SK-N-SH (cell line): ENCODE data around the gene KRCC1. TPM values are rescaled to one million over a fixed set of nuclear protein-coding genes. Genes with fewer than 3 reads are reported as not detected.
A peak's percentile ranks its signal among the peaks of the same experiment; 100 is the strongest.
"Not testable (repeated sequence)": the region's sequence is repeated elsewhere in the genome, so short reads cannot be mapped to it uniquely, and the experiment has no call there.

Experiments
- CTCF ChIA-PET: fragments of 300-600, 350-600 bp; formaldehyde crosslinking; extraction: SDS; loops from one replicate; lab custom pipeline; 2021; lab: Yijun Ruan, JAX
- POLR2A ChIA-PET: fragments of 350-600 bp; sonication (Branson Sonifier 250); formaldehyde crosslinking; extraction: SDS; loops from one replicate; lab custom pipeline; 2020; ENCODE audit warnings: antibody characterized with exemption, inconsistent platforms; lab: Yijun Ruan, JAX
- DNase-seq: peaks from one replicate; pipeline ENCODE4 v3.0.0; 2012
- H2AFZ ChIP-seq: fragments of 200-600 bp; sonication (generic); 2 replicates; pipeline ENCODE4 v1.8.1; 2016; ENCODE audit warnings: antibody characterized with exemption, mild to moderate bottlenecking, low read depth
- H3F3A ChIP-seq: fragments of 200-600 bp; sonication (generic); replicated peaks from 2 replicates; pipeline ENCODE3; 2016; ENCODE audit warnings: antibody characterized with exemption, mild to moderate bottlenecking; ENCODE audit not compliant: insufficient read depth
- H3K27ac ChIP-seq, 2 experiments: fragments of 200-500 bp in 1 of 2; fragments of 200-600 bp in 1 of 2; sonication (Bioruptor generic) in 1 of 2; sonication (generic), shearing (Covaris generic) in 1 of 2; 2 replicates each; pipeline versions ENCODE4 v1.5.1 to v1.6.1; 2014 to 2016; ENCODE audit warnings: low read depth in 2 of 2, inconsistent platforms in 1 of 2, low read length in 1 of 2, mild to moderate bottlenecking in 1 of 2, mixed read lengths in 1 of 2
- H3K27me3 ChIP-seq: fragments of 200-600 bp; sonication (generic), shearing (Covaris generic); 2 replicates; pipeline ENCODE4 v1.6.1; 2016; ENCODE audit warnings: mixed run types; ENCODE audit not compliant: insufficient read depth
- H3K36me3 ChIP-seq, 2 experiments: fragments of 200-500 bp in 1 of 2; fragments of 200-600 bp in 1 of 2; sonication (Bioruptor generic) in 1 of 2; sonication (generic) in 1 of 2; replicated peaks in 1 of 2; 2 replicates each; pipeline versions ENCODE3 to v1.5.1; 2014 to 2016; ENCODE audit warnings: low read length in 1 of 2, mild to moderate bottlenecking in 1 of 2; ENCODE audit not compliant: insufficient read depth in 2 of 2, control insufficient read depth in 1 of 2
- H3K4me1 ChIP-seq, 2 experiments: fragments of 200-500 bp in 1 of 2; fragments of 200-600 bp in 1 of 2; sonication (Bioruptor generic) in 1 of 2; sonication (generic), shearing (Covaris generic) in 1 of 2; 2 replicates each; pipeline versions ENCODE4 v1.5.1 to v1.6.1; 2014 to 2016; ENCODE audit warnings: low read depth in 1 of 2, low read length in 1 of 2, mixed run types in 1 of 2; ENCODE audit not compliant: insufficient read depth in 2 of 2, control insufficient read depth in 1 of 2
- H3K4me2 ChIP-seq: fragments of 200-600 bp; sonication (generic), shearing (Covaris generic); 2 replicates; pipeline ENCODE4 v1.6.1; 2017; ENCODE audit warnings: mixed run types
- H3K4me3 ChIP-seq, 2 experiments: fragments of 200-500 bp in 1 of 2; fragments of 200-600 bp in 1 of 2; sonication (Bioruptor generic) in 1 of 2; sonication (generic), shearing (Covaris generic) in 1 of 2; 2 replicates each; pipeline versions ENCODE4 v1.5.1 to v1.8.1; 2014 to 2016; ENCODE audit warnings: low read depth in 2 of 2, inconsistent platforms in 1 of 2, low read length in 1 of 2, mild to moderate bottlenecking in 1 of 2, mixed read lengths in 1 of 2, moderate library complexity in 1 of 2
- H3K79me2 ChIP-seq: fragments of 200-600 bp; sonication (generic); 2 replicates; pipeline ENCODE4 v1.8.1; 2017; ENCODE audit warnings: mild to moderate bottlenecking; ENCODE audit not compliant: insufficient read depth
- H3K9ac ChIP-seq: fragments of 200-600 bp; sonication (generic); 2 replicates; pipeline ENCODE4 v1.6.1; 2017; ENCODE audit warnings: mixed run types
- H3K9me2 ChIP-seq: fragments of 200-600 bp; sonication (generic); 2 replicates; pipeline ENCODE4 v1.6.1; 2017; ENCODE audit warnings: mixed run types
- H3K9me3 ChIP-seq: fragments of 200-600 bp; sonication (generic); 2 replicates; pipeline ENCODE4 v1.6.1; 2017; ENCODE audit warnings: mixed run types, mild to moderate bottlenecking, moderate library complexity
- H4K20me1 ChIP-seq: fragments of 200-600 bp; sonication (generic); 2 replicates; pipeline ENCODE4 v1.6.1; 2017; ENCODE audit warnings: mild to moderate bottlenecking, mixed run types; ENCODE audit not compliant: insufficient read depth
- CHD2 ChIP-seq: fragments of 150-350 bp; IDR thresholded peaks from 2 replicates; pipeline ENCODE4 v1.6.1; 2018; ENCODE audit warnings: low read length; ENCODE audit not compliant: partially characterized antibody
- RAD21 ChIP-seq: IDR thresholded peaks from 2 replicates; pipeline ENCODE4 v1.6.1; 2012; ENCODE audit warnings: mild to moderate bottlenecking, low read length
- RCOR1 ChIP-seq: fragments of 150-350 bp; IDR thresholded peaks from 2 replicates; pipeline ENCODE4 v1.6.1; 2017; ENCODE audit warnings: antibody characterized with exemption, low read length
- SMC3 ChIP-seq: IDR thresholded peaks from 2 replicates; pipeline ENCODE4 v1.6.1; 2012; ENCODE audit warnings: low read depth, low read length, improper control_type of control experiment
- WGBS: methylation state at CpG from one replicate; pipeline ENCODE4 v1.1.6; 2017; ENCODE audit warnings: low lambda C conversion rate; 5-methylcytosine and 5-hydroxymethylcytosine counted together
- polyA plus RNA-seq, 3 experiments: library from polyadenylated mRNA; depleted of rRNA; stranded (reverse); fragments of >200 nt; gene quantifications; 2 replicates each; pipeline ENCODE4 v1.2.3, GENCODE V29; 2012
- TF ChIP-seq, protein P1 (sequence below): IDR thresholded peaks from 2 replicates; pipeline ENCODE4 v1.4.0; 2012; ENCODE audit warnings: low read depth, borderline replicate concordance
- TF ChIP-seq, protein P2 (sequence below): IDR thresholded peaks from 2 replicates; pipeline ENCODE4; 2012
- TF ChIP-seq, protein P3 (sequence below): fragments of 150-350 bp; IDR thresholded peaks from 2 replicates; pipeline ENCODE4 v1.6.1; 2017; ENCODE audit warnings: antibody characterized with exemption, low read length, low read depth, borderline replicate concordance

The KRCC1 gene
- polyA plus RNA-seq, 1 of the 3 experiments (the other 2 are of a cell fraction) = 10.7 TPM

DNA sequence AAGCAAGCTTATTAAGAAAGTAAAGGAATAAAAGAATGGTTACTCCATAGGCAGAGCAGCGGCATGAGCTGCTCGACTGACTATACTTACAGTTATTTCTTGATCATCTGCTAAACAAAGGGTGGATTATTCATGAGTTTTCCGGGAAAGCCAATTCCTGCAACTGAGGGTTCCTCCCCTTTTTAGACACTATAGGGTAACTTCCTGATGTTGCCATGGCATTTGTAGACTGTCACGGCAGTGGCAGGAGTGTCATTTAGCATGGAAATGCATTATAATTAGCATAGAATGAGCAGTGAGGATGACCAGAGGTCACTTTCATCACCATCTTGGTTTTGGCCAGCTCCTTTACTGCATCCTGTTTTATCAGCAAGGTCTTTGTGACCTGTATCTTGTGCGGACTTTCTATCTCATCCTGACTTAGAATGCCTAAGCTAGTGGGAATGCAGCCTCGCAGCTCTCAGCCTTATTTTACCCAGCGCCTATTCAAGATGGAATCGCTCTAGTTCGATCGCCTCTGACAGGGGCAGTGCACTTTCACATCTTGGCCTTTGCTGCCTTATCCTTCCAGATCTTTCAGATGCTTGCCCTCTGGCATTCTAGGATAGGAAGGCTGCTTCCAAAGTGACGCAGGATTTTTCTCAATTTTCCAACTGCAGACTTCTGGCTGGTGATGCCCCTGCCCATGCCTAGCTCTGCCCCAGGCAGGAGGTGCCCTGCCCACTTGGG is 37.3 kb downstream of the KRCC1 start:
- CTCF ChIA-PET = interaction anchor here (1.3 kb wide), 2 partner anchors 16 to 17 kb away, joined by 3 to 7 read pairs; no protein-coding TSS in a partner anchor
- 94% methylated on average over 11 of the region's 11 CpGs for WGBS
- not testable (repeated sequence) for H3K4me2 ChIP-seq, H3K79me2 ChIP-seq, H4K20me1 ChIP-seq, H3K27ac ChIP-seq, H3K9me3 ChIP-seq, H3K9me2 ChIP-seq, DNase-seq, H3K9ac ChIP-seq, H3K4me1 ChIP-seq, H3K27me3 ChIP-seq, H3F3A ChIP-seq, H2AFZ ChIP-seq, H3K4me3 ChIP-seq, H3K36me3 ChIP-seq
- POLR2A ChIA-PET = interaction anchor here (1.3 kb wide), 1 partner anchor 36 kb away, joined by 3 read pairs; no protein-coding TSS in a partner anchor

DNA sequence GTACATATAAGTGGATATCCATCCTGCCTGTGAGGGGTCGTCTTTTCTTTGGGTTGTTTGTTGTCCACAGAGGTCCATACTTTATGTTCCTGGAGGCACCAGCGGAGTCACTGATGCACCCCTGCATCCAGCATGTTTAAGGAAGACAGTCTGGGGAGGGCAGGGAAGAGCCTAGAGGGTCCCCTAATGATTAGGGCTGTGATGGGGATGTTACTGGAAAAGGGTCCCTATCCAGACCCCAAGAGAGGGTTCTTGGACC is 37.9 kb downstream of the KRCC1 start:
- H4K20me1 ChIP-seq, H3K27me3 ChIP-seq, H2AFZ ChIP-seq, H3K4me1 ChIP-seq, DNase-seq, H3K9me3 ChIP-seq, H3K4me3 ChIP-seq, H3F3A ChIP-seq, H3K27ac ChIP-seq, H3K36me3 ChIP-seq, H3K4me2 ChIP-seq, H3K9me2 ChIP-seq, H3K79me2 ChIP-seq, H3K9ac ChIP-seq: not testable (repeated sequence)
- ChIA-PET CTCF (interaction anchor here (1.3 kb wide), 1 partner anchor 16 kb away, joined by 7 read pairs; no protein-coding TSS in a partner anchor), POLR2A (interaction anchor here (1.3 kb wide), 1 partner anchor 37 kb away, joined by 3 read pairs; no protein-coding TSS in a partner anchor)
- 91% methylated on average over 2 of the region's 2 CpGs for WGBS

DNA sequence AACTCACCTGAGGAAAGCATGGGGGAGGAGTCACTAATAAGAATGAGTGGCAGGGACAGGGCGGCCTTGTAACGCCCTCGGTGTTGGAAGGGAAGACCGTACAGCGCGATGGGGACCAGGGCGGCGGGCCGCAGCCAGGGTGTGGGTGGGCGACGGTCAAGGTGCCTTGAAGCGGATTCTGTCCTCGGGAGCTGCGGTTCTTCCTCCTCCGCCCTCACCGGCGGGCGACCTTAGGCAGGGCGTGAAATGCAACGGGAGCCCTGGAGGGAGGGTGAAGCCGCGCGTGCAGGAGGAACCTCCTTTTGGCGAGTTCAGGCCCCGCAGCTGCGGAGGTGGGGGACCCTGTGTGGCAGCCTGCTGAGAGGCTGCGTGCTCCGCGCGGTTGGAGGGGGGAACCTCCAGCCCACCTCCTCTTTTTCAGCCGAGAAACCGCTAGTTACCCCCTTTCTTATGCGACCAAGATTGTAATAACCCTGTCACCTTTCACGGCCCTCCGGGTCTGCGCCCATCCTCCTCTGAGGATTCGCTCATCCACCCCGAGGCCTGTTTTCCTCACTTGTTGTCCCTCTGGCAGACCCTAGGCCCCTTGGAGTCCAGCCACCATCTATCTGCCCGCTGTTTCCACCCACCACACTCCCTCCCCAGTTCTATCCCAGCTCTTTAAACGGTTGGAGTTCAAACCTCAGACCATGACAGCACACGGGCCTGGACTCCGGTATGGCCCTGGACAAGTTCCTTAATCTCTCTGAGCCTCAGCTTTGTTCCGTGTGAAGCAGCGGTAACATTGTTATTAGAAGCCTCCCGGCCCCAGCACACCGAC is 38.4 kb downstream of the KRCC1 start:
- 63% methylated on average over 24 of the region's 46 CpGs for WGBS

More for the DNA sequence above, 38.4 kb downstream of the KRCC1 start:
- no peaks in the 10 kb centered on the region for H3K9me3 ChIP-seq
- peak overlapping the region in 1 of 2 experiments; percentile 93; a peak in 1 of 4 replicates for H3K27ac ChIP-seq
- peak; percentile 76 for DNase-seq
- H3K79me2 ChIP-seq = no peaks in the 10 kb centered on the region
- no peaks in the 10 kb centered on the region for H3K36me3 ChIP-seq
- ChIA-PET CTCF (interaction anchor here (0.9 to 1.8 kb wide), 3 partner anchors 15 to 153 kb away, joined by 3 to 7 read pairs (median 5); partner anchors contain the start of gene THNSL2), POLR2A (interaction anchor here (0.6 to 1.6 kb wide), 4 partner anchors 11 to 520 kb away, joined by 3 read pairs; no protein-coding TSS in a partner anchor)
- no peaks in the 10 kb centered on the region for H3K9me2 ChIP-seq
- peaks cover 0 to 7% of the 10 kb centered on the region in 2 experiments; a peak in 1 of 4 replicates for H3K4me1 ChIP-seq
- peak overlapping the region; percentile 75; the same call in 1 of the 2 replicates for H3K9ac ChIP-seq
- TF ChIP-seq RAD21 = 0 out of 2 replicates have a peak, but pooled peaks have one; percentile 0
- TF ChIP-seq, protein P1, sequence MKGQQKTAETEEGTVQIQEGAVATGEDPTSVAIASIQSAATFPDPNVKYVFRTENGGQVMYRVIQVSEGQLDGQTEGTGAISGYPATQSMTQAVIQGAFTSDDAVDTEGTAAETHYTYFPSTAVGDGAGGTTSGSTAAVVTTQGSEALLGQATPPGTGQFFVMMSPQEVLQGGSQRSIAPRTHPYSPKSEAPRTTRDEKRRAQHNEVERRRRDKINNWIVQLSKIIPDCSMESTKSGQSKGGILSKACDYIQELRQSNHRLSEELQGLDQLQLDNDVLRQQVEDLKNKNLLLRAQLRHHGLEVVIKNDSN = no peak
- TF ChIP-seq, protein P2, sequence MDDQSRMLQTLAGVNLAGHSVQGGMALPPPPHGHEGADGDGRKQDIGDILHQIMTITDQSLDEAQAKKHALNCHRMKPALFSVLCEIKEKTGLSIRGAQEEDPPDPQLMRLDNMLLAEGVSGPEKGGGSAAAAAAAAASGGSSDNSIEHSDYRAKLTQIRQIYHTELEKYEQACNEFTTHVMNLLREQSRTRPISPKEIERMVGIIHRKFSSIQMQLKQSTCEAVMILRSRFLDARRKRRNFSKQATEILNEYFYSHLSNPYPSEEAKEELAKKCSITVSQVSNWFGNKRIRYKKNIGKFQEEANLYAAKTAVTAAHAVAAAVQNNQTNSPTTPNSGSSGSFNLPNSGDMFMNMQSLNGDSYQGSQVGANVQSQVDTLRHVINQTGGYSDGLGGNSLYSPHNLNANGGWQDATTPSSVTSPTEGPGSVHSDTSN = peak; percentile 75
- TF ChIP-seq CHD2 = no peak
- TF ChIP-seq, protein P3, sequence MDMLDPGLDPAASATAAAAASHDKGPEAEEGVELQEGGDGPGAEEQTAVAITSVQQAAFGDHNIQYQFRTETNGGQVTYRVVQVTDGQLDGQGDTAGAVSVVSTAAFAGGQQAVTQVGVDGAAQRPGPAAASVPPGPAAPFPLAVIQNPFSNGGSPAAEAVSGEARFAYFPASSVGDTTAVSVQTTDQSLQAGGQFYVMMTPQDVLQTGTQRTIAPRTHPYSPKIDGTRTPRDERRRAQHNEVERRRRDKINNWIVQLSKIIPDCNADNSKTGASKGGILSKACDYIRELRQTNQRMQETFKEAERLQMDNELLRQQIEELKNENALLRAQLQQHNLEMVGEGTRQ = no peak
- TF ChIP-seq SMC3 = no peak
- no peak for TF ChIP-seq RCOR1
- peaks cover 10% of the 10 kb centered on the region for H3F3A ChIP-seq
- H2AFZ ChIP-seq = peak overlapping the region; percentile 71
- H4K20me1 ChIP-seq = no peaks in the 10 kb centered on the region
- peak overlapping the region; percentile 85 for H3K4me2 ChIP-seq
- peak overlapping the region; percentile 70 to 71 for H3K4me3 ChIP-seq
- no peaks in the 10 kb centered on the region for H3K27me3 ChIP-seq
